ENCODE results near the gene DESI1.
A peak's percentile ranks its signal among the peaks of the same experiment; 100 is the strongest.
"Not testable (repeated sequence)": the region's sequence is repeated elsewhere in the genome, so short reads cannot be mapped to it uniquely, and the experiment has no call there.

DESI1 gene

DNA sequence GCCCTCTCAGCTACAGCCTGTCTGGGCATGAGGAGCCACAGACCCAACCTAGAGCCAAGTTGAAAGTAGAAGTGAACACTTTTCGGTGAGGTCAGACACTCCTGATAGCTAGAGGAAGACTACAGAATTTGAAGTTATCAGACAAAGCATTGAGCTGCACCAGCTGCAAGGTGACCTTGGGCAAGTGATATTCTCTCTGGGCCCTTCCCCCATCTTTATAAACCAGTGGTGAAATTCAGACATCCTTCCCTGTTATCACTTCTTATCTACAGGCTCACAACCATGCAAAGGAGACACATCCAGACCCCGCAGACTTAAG, 23.2 kb downstream of the DESI1 start:
- DNase-seq (ENCODE audit: low read depth) = no peak
- TF ChIP-seq, protein P1, sequence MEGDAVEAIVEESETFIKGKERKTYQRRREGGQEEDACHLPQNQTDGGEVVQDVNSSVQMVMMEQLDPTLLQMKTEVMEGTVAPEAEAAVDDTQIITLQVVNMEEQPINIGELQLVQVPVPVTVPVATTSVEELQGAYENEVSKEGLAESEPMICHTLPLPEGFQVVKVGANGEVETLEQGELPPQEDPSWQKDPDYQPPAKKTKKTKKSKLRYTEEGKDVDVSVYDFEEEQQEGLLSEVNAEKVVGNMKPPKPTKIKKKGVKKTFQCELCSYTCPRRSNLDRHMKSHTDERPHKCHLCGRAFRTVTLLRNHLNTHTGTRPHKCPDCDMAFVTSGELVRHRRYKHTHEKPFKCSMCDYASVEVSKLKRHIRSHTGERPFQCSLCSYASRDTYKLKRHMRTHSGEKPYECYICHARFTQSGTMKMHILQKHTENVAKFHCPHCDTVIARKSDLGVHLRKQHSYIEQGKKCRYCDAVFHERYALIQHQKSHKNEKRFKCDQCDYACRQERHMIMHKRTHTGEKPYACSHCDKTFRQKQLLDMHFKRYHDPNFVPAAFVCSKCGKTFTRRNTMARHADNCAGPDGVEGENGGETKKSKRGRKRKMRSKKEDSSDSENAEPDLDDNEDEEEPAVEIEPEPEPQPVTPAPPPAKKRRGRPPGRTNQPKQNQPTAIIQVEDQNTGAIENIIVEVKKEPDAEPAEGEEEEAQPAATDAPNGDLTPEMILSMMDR (conservative IDR thresholded peaks at IDR 0.05; ENCODE audit: low read length) = no peak
- no peak overlapping the region for H3K4me3 ChIP-seq (ENCODE audit: low read length)

DNA sequence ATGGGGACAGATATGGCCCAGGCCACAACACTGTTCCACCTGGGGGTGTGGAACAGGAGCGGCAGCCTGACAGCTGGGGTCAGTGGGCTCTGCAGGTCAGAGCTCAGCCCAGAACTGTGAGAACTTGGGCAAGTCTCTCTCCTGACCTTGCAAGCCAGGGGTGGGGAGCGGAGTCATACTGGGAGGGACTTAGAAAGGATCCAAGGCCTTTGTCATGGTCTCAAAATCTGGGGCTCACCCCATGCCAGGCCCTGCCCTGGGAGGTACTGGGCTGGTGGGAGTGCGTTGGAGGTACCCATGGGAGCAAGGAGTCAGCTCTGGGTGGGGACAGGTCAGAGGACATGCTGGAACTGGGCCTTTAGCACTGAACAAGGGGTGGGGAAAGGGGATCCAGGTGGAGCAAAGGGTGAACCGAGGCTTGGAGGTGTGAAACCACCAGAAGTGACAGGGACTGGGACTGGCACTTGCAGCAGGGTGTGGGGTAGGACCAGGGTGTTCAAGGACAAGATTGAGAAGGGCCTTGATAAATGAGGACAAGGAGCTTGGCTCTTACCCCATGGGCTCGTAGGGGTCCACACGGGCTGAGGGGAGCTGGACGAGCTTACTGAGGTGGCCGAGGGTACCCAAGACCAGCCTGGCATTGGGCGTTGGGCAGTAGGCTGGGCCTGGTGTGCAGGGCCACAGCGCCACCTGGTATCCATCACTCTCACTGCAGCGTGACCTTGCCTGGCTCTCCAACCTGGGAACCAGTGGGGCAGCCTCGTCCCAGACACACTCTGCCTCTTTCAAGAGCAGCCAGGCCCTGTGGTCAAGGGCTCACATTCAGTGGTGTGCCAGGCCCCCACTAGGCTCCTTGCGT, 23.8 kb downstream of the DESI1 start:
- H3K4me3 ChIP-seq (ENCODE audit: low read length) = no peak overlapping the region
- DNase-seq (ENCODE audit: low read depth) = peak; percentile 47
- TF ChIP-seq, protein P1 (conservative IDR thresholded peaks at IDR 0.05; ENCODE audit: low read length) = peak; percentile 72

DNA sequence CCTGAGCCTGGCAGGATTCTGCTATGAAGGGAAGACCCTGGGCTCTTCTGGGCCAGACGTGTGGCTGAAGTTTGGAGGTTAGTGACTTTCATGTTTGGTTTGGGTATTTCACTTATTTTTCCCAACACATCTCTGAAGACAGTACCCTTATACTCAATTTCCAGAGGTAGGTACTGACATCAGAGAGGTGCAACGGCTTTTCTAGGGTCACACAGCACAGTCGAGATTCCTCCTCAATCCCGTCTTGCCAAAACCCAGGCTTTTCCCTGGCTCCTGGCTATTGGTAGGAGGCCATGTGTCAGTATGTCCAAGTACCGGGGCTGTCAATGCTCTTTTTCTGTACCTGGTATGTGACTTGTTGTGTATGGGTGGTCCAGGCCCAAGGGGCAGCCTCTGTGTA, 25.1 kb downstream of the DESI1 start:
- DNase-seq (ENCODE audit: low read depth) = no peak
- TF ChIP-seq, protein P1 (conservative IDR thresholded peaks at IDR 0.05; ENCODE audit: low read length) = no peak
- no peak overlapping the region for H3K4me3 ChIP-seq (ENCODE audit: low read length)

DNA sequence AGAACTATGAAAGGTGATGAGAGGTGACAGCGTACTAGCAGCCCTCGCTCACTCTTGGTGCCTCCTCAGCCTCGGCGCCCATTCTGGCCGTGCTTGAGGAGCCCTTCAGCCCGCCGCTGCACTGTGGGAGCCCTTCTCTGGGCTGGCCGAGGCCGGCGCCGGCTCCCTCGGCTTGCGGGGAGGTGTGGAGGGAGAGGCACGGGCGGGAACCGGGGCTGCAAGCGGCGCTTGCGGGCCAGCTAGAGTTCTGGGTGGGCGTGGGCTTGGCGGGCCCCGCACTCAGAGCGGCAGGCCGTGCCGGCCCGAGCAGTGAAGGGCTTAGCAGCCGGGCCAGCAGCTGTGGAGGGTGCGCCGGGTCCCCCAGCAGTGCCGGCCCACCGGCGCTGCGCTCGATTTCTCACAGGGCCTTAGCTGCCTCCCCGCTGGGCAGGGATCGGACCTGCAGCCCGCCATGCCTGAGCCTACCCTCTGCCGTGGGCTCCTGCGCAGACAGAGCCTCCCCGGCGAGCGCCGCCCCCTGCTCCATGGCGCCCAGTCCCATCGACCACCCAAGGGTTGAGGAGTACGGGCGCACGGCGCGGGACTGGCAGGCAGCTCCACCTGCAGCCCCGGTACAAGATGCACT, 27.4 kb downstream of the DESI1 start:
- DNase-seq (ENCODE audit: low read depth); H3K4me3 ChIP-seq (ENCODE audit: low read length): not testable (repeated sequence)

DNA sequence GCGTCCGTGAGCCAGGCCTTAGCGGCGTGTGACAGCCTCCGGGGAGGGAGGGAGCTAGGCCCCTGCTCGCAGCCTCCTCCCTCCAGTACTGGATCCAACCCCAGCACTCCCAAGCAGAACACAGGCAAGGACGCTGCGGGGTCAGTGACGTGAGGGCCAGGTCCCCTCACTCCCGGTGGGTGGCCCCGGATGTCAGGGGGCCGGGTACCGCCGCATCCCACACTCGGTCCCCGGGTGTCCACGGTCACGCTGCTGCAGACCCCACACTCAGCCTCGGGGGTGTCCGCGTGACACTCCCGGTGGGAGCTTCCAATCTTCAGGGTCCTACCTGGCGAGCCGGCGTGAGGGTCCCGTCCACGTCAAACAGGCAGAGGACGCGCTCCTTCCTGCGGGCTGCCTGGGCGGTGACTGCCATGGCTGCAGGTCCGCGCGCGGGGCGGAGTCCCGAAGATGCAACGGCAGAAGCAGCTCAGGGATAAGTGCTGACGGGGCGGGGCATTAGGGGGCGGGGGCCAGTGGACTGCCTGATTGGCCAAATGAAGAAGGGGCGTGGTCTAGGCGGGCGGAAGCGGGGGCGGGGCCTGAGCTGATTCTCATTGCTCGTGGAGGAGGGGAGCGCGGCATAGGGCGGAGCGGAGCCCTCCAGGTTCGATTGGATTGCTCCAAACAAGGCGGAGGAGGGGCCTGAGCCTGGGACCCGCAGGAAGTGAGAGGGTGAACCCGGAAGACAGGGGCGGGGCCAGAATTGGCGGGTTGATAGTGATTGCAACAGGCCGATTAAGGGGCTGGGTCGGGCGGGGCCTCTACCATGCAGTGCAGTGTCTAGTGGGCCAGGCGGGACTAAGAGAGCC, 31.2 kb downstream of the DESI1 start, which contains the start of gene PMM1:
TSS of gene PMM1 (minus strand) at position 450 of the 851 bp plus-strand sequence. CDS start at position 415, 35 bp downstream.
- peak; percentile 100 for DNase-seq (ENCODE audit: low read depth)
- peak within 1 kb of the TSS; percentile 95 for H3K4me3 ChIP-seq (ENCODE audit: low read length)
- TF ChIP-seq, protein P1 (conservative IDR thresholded peaks at IDR 0.05; ENCODE audit: low read length) = no peak

DNA sequence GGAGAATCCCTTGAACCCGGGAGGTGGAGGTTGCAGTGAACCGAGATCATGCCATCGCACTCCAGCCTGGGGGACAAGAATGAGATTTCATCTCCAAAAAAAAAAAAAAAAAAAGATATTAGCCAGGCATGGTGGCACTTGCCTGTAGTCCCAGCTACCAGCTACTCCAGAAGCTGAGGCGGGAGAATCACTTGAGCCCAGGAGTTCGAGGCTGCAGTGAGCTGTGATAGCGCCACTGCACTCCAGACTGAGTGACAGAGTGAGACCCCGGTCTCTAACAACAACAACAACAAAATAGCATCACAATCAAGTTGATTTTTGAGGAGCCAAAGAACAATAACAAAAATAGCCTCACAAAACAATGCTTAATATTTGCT, 33.5 kb downstream of the DESI1 start:
- TF ChIP-seq, protein P1 (conservative IDR thresholded peaks at IDR 0.05; ENCODE audit: low read length) = no peak
- no peak overlapping the region for H3K4me3 ChIP-seq (ENCODE audit: low read length)
- DNase-seq (ENCODE audit: low read depth) = no peak

DNA sequence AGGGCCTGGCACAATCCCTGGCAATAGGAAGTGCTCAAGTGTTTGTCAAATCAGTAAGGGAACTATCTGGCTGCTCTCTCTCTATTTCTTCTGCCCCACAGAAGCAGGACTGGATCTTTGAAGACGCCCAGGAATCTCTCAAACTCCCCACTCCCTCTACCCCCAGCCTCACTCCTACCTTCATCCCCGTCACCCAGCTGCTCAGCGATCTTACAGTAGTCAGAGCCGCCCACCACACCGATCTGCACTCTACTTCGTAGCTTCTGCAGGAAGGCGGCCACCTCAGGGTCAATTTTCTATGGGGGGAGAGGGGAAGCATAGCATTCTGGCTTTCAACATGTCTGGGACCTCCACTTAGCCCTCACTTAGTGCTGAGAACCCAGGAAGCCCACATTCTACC, 34.9 kb downstream of the DESI1 start:
- no peak for DNase-seq (ENCODE audit: low read depth)
- no peak overlapping the region for H3K4me3 ChIP-seq (ENCODE audit: low read length)
- TF ChIP-seq, protein P1 (conservative IDR thresholded peaks at IDR 0.05; ENCODE audit: low read length) = no peak

Measured in AG10803 (cell line).